GM21825 (cell line): ENCODE results near the gene MIGA1.
"Not testable (repeated sequence)": the region's sequence is repeated elsewhere in the genome, so short reads cannot be mapped to it uniquely, and the experiment has no call there.

ENCODE experiments used
- ATAC-seq: cut with Tn5 transposase; IDR thresholded peaks from one replicate; pipeline ENCODE4 v1.9.1; 2021; ENCODE audit warnings: mild to moderate bottlenecking, moderate library complexity; ENCODE audit not compliant: unreplicated experiment

The MIGA1 gene

GRCh38 chr1:77779529-77780281 lies at the start of gene MIGA1:
Gene MIGA1, plus strand, starts transcription at chr1:77779649. Its CDS starts 3,604 bp downstream, at chr1:77783253.
- ATAC-seq = peak; percentile 94

- no peak for ATAC-seq
Observed at GRCh38 chr1:77732090-77732489, 47.4 kb upstream of the MIGA1 start.

GRCh38 chr1:77739235-77739634 lies 40.2 kb upstream of the MIGA1 start:
- ATAC-seq = no peak

- ATAC-seq = no peak
Observed at GRCh38 chr1:77741316-77741715, 38.1 kb upstream of the MIGA1 start.

- ATAC-seq = no peak
Observed at GRCh38 chr1:77742011-77742555, 37.4 kb upstream of the MIGA1 start.

- ATAC-seq = no peak
Observed at GRCh38 chr1:77744576-77744975, 34.9 kb upstream of the MIGA1 start.

- not testable (repeated sequence) for ATAC-seq
Observed at GRCh38 chr1:77749489-77749888, 30.0 kb upstream of the MIGA1 start.

GRCh38 chr1:77756052-77756754 lies 23.2 kb upstream of the MIGA1 start:
- no peak for ATAC-seq

GRCh38 chr1:77757066-77757584 lies 22.3 kb upstream of the MIGA1 start:
- ATAC-seq = no peak

- no peak for ATAC-seq
Observed at GRCh38 chr1:77757603-77758002, 21.8 kb upstream of the MIGA1 start.

- peak; percentile 97 for ATAC-seq
Observed at GRCh38 chr1:77759071-77760028, 20.1 kb upstream of the MIGA1 start, which contains the start of gene USP33. Gene USP33, minus strand, starts transcription at chr1:77759852. Its CDS starts 18,155 bp downstream, at chr1:77741697.

GRCh38 chr1:77762072-77762476 lies 17.4 kb upstream of the MIGA1 start:
- no peak for ATAC-seq

- ATAC-seq = no peak
Observed at GRCh38 chr1:77768006-77768405, 11.4 kb upstream of the MIGA1 start.

- no peak for ATAC-seq
Observed at GRCh38 chr1:77776007-77776700, 3.3 kb upstream of the MIGA1 start.

- no peak for ATAC-seq
Observed at GRCh38 chr1:77781683-77782082, 2.2 kb downstream of the MIGA1 start.

- no peak for ATAC-seq
Observed at GRCh38 chr1:77783141-77783540, 3.7 kb downstream of the MIGA1 start.

GRCh38 chr1:77786093-77786741 lies 6.8 kb downstream of the MIGA1 start:
- not testable (repeated sequence) for ATAC-seq

GRCh38 chr1:77794550-77794949 lies 15.1 kb downstream of the MIGA1 start:
- no peak for ATAC-seq

GRCh38 chr1:77796695-77797405 lies 17.4 kb downstream of the MIGA1 start:
- no peak for ATAC-seq
